Measurements from ENCODE around the gene PLCB4. TPM values are rescaled to one million over a fixed set of nuclear protein-coding genes. Genes with fewer than 3 reads are reported as not detected.

PLCB4 gene
- polyA plus RNA-seq, 3 donors, result not detected

DNA sequence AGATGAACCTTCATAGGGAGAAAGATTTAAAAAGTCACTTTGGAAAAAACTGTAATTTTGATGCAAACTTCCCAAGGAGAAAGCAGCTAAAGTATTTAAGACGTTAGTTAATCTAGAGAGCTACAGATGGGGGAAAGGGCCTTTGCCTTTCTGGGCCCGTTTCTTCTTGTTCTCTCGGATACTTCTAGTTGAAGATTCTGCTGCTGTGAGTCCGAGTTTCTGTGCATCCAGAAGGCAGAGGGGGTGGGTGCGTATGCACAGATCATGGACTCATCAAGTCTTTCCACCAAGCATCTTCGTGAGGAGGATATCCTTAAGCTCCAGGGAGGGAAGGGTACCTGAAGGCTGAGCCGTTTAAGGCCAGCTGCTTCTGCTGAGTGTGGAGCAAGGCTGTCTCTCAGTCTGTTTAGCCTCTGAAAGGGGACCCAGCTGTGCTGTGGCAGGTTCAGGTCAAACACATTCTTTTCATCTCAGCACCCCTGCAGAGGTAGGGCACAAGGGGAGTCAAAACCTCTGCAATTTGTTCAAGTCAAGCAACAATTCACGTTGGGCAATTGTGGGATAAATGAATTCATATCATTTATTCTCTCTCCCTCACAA, 449.8 kb downstream of the PLCB4 start:
- H3K27me3 Mint-ChIP-seq (ENCODE audit: low read depth in 3 of 3), result peaks cover 53 to 59% (median 58%) of the 10 kb centered on the region in 3 donors
- DNase-seq, result no peak
- Histone ChIP-seq H3K9ac (ENCODE audit: insufficient read depth, low read length, poor library complexity, severe bottlenecking) (no peak overlapping the region), H3K27me3 (ENCODE audit: control insufficient read depth in 2 of 2, insufficient read depth in 2 of 2, low read length in 2 of 2) (peaks cover 42 to 50% of the 10 kb centered on the region in 2 donors), H3K27ac (ENCODE audit: low read depth in 1 of 2, low read length in 2 of 2) (no peak overlapping the region), H3K4me2 (replicated peaks; ENCODE audit: extremely low read depth, low read length, poor library complexity, severe bottlenecking) (no peak overlapping the region), H3K79me2 (ENCODE audit: insufficient read depth, low read length) (no peaks in the 10 kb centered on the region), H4K20me1 (ENCODE audit: insufficient read depth, low read length) (no peaks in the 10 kb centered on the region), H3K4me3 (replicated peaks in 1 of 3; ENCODE audit: low read depth in 2 of 3, low read length in 3 of 3) (no peak overlapping the region), H3K36me3 (replicated peaks in 1 of 2; ENCODE audit: control insufficient read depth in 1 of 2, insufficient read depth in 2 of 2, low read length in 2 of 2) (peaks cover 0 to 4% of the 10 kb centered on the region in 2 donors), H3K4me1 (ENCODE audit: control insufficient read depth in 1 of 2, insufficient read depth in 2 of 2, low read length in 2 of 2) (peaks cover 34 to 41% of the 10 kb centered on the region in 2 donors), H2AFZ (ENCODE audit: insufficient read depth, low read depth, low read length, poor library complexity, severe bottlenecking) (no peak overlapping the region), H3K9me3 (replicated peaks in 1 of 2; ENCODE audit: control insufficient read depth in 1 of 2, insufficient read depth in 1 of 2, low read length in 2 of 2) (peaks cover 0 to 3% of the 10 kb centered on the region in 2 donors)
- H3K36me3 Mint-ChIP-seq, result peaks cover 21 to 25% of the 10 kb centered on the region in 2 donors
- peak overlapping the region in 1 of 2 donors; percentile 59 for H3K4me3 Mint-ChIP-seq
- intact Hi-C loops (cut with micrococcal nuclease), result no loop called here
- peaks cover 0 to 16% (median 6%) of the 10 kb centered on the region in 7 donors for H3K9me3 Mint-ChIP-seq
- peak overlapping the region in 1 of 7 donors; percentile 49 for H3K27ac Mint-ChIP-seq
- 35% methylated on average over 5 of the region's 8 CpGs for WGBS (ENCODE audit: insufficient coverage)
- peaks cover 43% of the 10 kb centered on the region for H3K4me1 Mint-ChIP-seq
- TF ChIP-seq, protein P1, sequence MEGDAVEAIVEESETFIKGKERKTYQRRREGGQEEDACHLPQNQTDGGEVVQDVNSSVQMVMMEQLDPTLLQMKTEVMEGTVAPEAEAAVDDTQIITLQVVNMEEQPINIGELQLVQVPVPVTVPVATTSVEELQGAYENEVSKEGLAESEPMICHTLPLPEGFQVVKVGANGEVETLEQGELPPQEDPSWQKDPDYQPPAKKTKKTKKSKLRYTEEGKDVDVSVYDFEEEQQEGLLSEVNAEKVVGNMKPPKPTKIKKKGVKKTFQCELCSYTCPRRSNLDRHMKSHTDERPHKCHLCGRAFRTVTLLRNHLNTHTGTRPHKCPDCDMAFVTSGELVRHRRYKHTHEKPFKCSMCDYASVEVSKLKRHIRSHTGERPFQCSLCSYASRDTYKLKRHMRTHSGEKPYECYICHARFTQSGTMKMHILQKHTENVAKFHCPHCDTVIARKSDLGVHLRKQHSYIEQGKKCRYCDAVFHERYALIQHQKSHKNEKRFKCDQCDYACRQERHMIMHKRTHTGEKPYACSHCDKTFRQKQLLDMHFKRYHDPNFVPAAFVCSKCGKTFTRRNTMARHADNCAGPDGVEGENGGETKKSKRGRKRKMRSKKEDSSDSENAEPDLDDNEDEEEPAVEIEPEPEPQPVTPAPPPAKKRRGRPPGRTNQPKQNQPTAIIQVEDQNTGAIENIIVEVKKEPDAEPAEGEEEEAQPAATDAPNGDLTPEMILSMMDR (IDR thresholded peaks at IDR 0.05), result no peak

DNA sequence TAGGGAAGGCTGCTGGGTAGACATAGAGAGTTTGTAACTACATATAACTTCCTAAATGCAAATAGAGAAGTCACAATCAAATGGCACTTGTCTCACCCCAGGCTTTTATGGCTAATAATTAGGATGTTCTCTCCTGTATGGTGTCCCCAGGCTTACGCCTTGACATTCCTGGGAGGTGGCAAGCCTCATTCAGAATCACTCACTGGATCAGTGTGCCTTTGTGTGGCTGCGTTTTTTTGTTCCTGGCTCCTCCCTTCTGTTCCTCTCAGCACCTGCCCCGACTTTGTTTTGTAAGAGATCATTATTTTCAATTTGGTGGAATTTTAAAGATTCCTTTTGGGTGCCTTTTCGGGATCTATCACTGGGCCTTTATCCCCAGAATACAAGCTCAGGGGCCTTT, 451.2 kb downstream of the PLCB4 start:
- peak overlapping the region in 1 of 2 donors; percentile 59 for H3K4me3 Mint-ChIP-seq
- H3K9ac ChIP-seq (ENCODE audit: insufficient read depth, low read length, poor library complexity, severe bottlenecking), result no peak overlapping the region
- peaks cover 0 to 3% of the 10 kb centered on the region in 2 donors for H3K9me3 ChIP-seq (replicated peaks in 1 of 2; ENCODE audit: control insufficient read depth in 1 of 2, insufficient read depth in 1 of 2, low read length in 2 of 2)
- H2AFZ ChIP-seq (ENCODE audit: insufficient read depth, low read depth, low read length, poor library complexity, severe bottlenecking), result no peak overlapping the region
- no peak overlapping the region for H3K27ac ChIP-seq (ENCODE audit: low read depth in 1 of 2, low read length in 2 of 2)
- no peaks in the 10 kb centered on the region for H4K20me1 ChIP-seq (ENCODE audit: insufficient read depth, low read length)
- H3K9me3 Mint-ChIP-seq, result peaks cover 0 to 8% (median 4%) of the 10 kb centered on the region in 7 donors
- intact Hi-C loops (cut with micrococcal nuclease), result loop anchor here in 1 of 2 donors (10.0 kb wide), 2 partner anchors 45 to 85 kb away; no protein-coding TSS in a partner anchor
- TF ChIP-seq, protein P1 (IDR thresholded peaks at IDR 0.05), result no peak
- peaks cover 0 to 4% of the 10 kb centered on the region in 2 donors for H3K36me3 ChIP-seq (replicated peaks in 1 of 2; ENCODE audit: control insufficient read depth in 1 of 2, insufficient read depth in 2 of 2, low read length in 2 of 2)
- no peak overlapping the region for H3K4me2 ChIP-seq (replicated peaks; ENCODE audit: extremely low read depth, low read length, poor library complexity, severe bottlenecking)
- H3K36me3 Mint-ChIP-seq, result peaks cover 20 to 21% of the 10 kb centered on the region in 2 donors
- H3K79me2 ChIP-seq (ENCODE audit: insufficient read depth, low read length), result no peaks in the 10 kb centered on the region
- peaks cover 39 to 44% (median 44%) of the 10 kb centered on the region in 3 donors for H3K27me3 Mint-ChIP-seq (ENCODE audit: low read depth in 3 of 3)
- DNase-seq, result no peak
- H3K27ac Mint-ChIP-seq, result no peak overlapping the region
- H3K4me1 Mint-ChIP-seq, result peaks cover 33% of the 10 kb centered on the region
- peaks cover 28 to 31% of the 10 kb centered on the region in 2 donors for H3K4me1 ChIP-seq (ENCODE audit: control insufficient read depth in 1 of 2, insufficient read depth in 2 of 2, low read length in 2 of 2)
- H3K27me3 ChIP-seq (ENCODE audit: control insufficient read depth in 2 of 2, insufficient read depth in 2 of 2, low read length in 2 of 2), result peaks cover 27 to 36% of the 10 kb centered on the region in 2 donors
- WGBS (ENCODE audit: insufficient coverage), result 100% methylated on average over 1 of the region's 4 CpGs
- no peak overlapping the region for H3K4me3 ChIP-seq (replicated peaks in 1 of 3; ENCODE audit: low read depth in 2 of 3, low read length in 3 of 3)

Data from CD14-positive monocyte (primary cell).